Astrocyte of the spinal cord (primary cell): Measurements from ENCODE around the gene ZSWIM4.

Experiments
- DNase-seq: peaks from one replicate; pipeline ENCODE4 v3.0.0; 2011; ENCODE audit warnings: low read depth, low spot score
- H3K4me3 ChIP-seq: 2 replicates; pipeline ENCODE4 v1.5.1; 2011; ENCODE audit warnings: low read depth, mild to moderate bottlenecking, low read length, moderate library complexity
- CTCF ChIP-seq: IDR thresholded peaks from 2 replicates; pipeline ENCODE4 v1.5.1; 2012; ENCODE audit warnings: low read depth, mild to moderate bottlenecking, low read length, inconsistent platforms
- in situ Hi-C: cut with HindIII; loops from 2 replicates; pipeline ENCODE4 v1.10.0; 2017; ENCODE audit warnings: low sequenced_read_pairs

The ZSWIM4 gene

GRCh38 chr19:13865571-13866462, 70.6 kb downstream of the ZSWIM4 start:
- peak overlapping the region; percentile 54 for H3K4me3 ChIP-seq
- no peak for TF ChIP-seq CTCF
- DNase-seq, result no peak
- in situ Hi-C loops, result no loop called here

DNA sequence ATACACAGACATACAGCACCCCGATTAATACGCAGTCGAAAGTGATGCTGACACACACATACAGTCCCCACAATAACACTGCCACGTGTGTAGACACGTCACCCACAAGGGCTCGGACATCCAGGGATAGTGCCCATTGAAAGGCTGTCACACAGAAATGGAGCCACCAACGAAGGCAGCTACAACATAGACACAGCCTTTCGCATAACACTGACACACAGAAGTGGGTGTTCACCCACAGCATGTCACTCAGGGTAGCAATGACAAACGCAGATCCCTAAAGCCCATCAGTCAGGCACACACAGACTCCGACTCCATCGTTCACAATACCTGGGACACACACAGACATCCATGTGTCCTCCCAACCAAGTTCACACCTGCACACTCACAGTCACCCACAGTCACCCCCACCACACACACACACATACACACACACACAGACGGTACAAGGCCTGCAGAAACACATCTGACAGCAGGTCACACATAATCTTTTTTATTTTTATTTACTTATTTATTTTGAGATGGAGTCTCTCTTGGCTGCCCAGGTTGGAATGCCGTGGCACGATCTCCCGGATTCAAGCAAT, 71.3 kb downstream of the ZSWIM4 start:
- TF ChIP-seq CTCF, result no peak
- DNase-seq, result no peak
- H3K4me3 ChIP-seq, result peak overlapping the region; percentile 54
- in situ Hi-C loops, result no loop called here

DNA sequence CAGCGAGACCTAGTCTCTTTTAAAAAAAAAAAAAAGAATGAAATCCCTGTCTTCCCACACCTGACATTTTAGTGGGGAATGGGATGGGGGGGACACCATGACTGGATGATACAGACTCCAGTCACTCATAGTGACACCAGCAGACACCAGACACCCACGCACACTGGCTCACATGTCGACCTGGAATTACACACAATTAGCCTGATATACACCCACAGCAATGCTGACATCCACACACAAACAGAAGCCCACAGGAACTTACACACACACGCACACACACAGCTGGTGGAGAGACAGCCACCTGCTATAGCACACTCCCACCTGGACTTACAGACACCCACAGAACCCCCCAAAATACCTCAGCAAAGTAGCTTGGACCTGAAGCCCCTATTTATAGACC, 73.4 kb downstream of the ZSWIM4 start:
- TF ChIP-seq CTCF, result no peak
- DNase-seq, result no peak
- in situ Hi-C loops, result no loop called here
- no peak overlapping the region for H3K4me3 ChIP-seq

DNA sequence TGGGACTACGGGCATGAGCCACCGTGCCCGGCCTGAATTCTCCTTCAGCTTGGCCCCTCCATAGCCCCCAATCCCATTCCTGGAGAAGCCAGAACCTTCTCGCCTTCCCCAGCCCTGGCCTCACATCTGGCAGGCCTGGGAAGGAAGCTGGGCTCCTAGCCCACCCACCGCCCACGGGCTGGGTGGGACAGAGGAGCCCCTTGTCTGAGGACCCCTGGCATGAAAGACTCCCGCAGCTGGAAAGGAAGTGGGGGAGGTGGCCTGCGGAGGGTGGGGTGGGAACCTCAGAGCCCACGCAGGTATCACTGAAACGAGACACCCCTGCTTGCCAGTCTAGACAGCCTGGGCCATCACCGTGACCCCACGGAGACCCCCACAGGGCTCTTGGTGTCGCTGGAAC, 74.0 kb downstream of the ZSWIM4 start:
- in situ Hi-C loops, result no loop called here
- no peak overlapping the region for H3K4me3 ChIP-seq
- TF ChIP-seq CTCF, result no peak
- DNase-seq, result no peak

GRCh38 chr19:13870873-13871272, 75.6 kb downstream of the ZSWIM4 start:
- no peak overlapping the region for H3K4me3 ChIP-seq
- in situ Hi-C loops, result no loop called here
- no peak for TF ChIP-seq CTCF
- no peak for DNase-seq

GRCh38 chr19:13872339-13872694, 77.1 kb downstream of the ZSWIM4 start:
- in situ Hi-C loops, result no loop called here
- no peak overlapping the region for H3K4me3 ChIP-seq
- no peak for DNase-seq
- no peak for TF ChIP-seq CTCF
